Prostate gland (tissue), 2 donors: ENCODE data around the gene ABCA13.

Source experiments
- POLR2A ChIP-seq: fragments of 450-650 bp; IDR thresholded peaks from one replicate; pipeline ENCODE4 v1.6.1; 2016; ENCODE audit warnings: antibody characterized with exemption, mild to moderate bottlenecking
- TF ChIP-seq, protein P1 (sequence below), 4 experiments: fragments of 200-600 bp in 2 of 4; fragments of 450-650 bp in 2 of 4; sonication (generic) in 2 of 4; IDR thresholded peaks; 1 replicate in 3 of 4; 2 replicates in 1 of 4; pipeline ENCODE4 v1.5.1; 2016 to 2019; ENCODE audit warnings: antibody characterized with exemption in 4 of 4, mild to moderate bottlenecking in 2 of 4, moderate library complexity in 2 of 4

DNA sequence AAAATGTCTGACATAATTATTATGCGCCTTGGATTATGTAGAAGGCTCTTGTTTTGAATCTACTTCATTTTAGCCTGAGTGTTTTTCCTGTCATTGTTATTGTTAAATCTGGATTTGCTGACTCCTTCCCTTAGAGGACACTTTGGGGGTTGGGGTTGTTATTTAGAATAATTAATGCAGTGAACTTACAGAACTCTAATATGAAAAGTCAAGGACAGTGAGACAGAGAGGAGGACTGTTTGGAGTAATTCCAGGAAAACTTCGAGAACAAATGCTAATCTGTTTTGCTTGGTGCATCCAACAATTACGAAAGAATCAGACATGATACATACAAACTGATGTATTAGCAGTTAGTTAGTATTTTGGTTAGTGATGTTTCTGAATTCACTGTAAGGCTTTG lies 146.1 kb downstream of the ABCA13 start:
- TF ChIP-seq, protein P1, sequence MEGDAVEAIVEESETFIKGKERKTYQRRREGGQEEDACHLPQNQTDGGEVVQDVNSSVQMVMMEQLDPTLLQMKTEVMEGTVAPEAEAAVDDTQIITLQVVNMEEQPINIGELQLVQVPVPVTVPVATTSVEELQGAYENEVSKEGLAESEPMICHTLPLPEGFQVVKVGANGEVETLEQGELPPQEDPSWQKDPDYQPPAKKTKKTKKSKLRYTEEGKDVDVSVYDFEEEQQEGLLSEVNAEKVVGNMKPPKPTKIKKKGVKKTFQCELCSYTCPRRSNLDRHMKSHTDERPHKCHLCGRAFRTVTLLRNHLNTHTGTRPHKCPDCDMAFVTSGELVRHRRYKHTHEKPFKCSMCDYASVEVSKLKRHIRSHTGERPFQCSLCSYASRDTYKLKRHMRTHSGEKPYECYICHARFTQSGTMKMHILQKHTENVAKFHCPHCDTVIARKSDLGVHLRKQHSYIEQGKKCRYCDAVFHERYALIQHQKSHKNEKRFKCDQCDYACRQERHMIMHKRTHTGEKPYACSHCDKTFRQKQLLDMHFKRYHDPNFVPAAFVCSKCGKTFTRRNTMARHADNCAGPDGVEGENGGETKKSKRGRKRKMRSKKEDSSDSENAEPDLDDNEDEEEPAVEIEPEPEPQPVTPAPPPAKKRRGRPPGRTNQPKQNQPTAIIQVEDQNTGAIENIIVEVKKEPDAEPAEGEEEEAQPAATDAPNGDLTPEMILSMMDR (IDR thresholded peaks at IDR 0.05): no peak
- no peak for TF ChIP-seq POLR2A
